IPS-20b (cell line): ENCODE results near the gene KLHL25.
"Not testable (repeated sequence)": the region's sequence is repeated elsewhere in the genome, so short reads cannot be mapped to it uniquely, and the experiment has no call there.

Experiments used
- H3K27ac ChIP-seq: one replicate; pipeline ENCODE4 v1.5.1; 2013; ENCODE audit warnings: low read length
- H3K27me3 ChIP-seq: 2 replicates; pipeline ENCODE4 v1.6.1; 2013; ENCODE audit warnings: mild to moderate bottlenecking, low read length, inconsistent platforms; ENCODE audit not compliant: insufficient read depth
- H3K36me3 ChIP-seq: 2 replicates; pipeline ENCODE4 v1.6.1; 2013; ENCODE audit warnings: low read depth, mild to moderate bottlenecking, inconsistent platforms, low read length, moderate library complexity; ENCODE audit not compliant: insufficient read depth
- H3K4me1 ChIP-seq: 2 replicates; pipeline ENCODE4 v1.6.1; 2013; ENCODE audit warnings: mild to moderate bottlenecking, control low read depth, inconsistent platforms, low read length, moderate library complexity; ENCODE audit not compliant: insufficient read depth
- H3K4me3 ChIP-seq: 2 replicates; pipeline ENCODE4 v1.5.1; 2013; ENCODE audit warnings: mild to moderate bottlenecking, low read length, inconsistent platforms
- H3K9ac ChIP-seq: 2 replicates; pipeline ENCODE4 v1.6.1; 2013; ENCODE audit warnings: low read depth, mild to moderate bottlenecking, inconsistent platforms, low read length, moderate library complexity
- H3K9me3 ChIP-seq: 2 replicates; pipeline ENCODE4 v1.6.1; 2013; ENCODE audit warnings: mild to moderate bottlenecking, low read depth, low read length, inconsistent platforms; ENCODE audit not compliant: insufficient read depth

KLHL25 gene, protein sequence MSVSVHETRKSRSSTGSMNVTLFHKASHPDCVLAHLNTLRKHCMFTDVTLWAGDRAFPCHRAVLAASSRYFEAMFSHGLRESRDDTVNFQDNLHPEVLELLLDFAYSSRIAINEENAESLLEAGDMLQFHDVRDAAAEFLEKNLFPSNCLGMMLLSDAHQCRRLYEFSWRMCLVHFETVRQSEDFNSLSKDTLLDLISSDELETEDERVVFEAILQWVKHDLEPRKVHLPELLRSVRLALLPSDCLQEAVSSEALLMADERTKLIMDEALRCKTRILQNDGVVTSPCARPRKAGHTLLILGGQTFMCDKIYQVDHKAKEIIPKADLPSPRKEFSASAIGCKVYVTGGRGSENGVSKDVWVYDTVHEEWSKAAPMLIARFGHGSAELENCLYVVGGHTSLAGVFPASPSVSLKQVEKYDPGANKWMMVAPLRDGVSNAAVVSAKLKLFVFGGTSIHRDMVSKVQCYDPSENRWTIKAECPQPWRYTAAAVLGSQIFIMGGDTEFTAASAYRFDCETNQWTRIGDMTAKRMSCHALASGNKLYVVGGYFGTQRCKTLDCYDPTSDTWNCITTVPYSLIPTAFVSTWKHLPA

DNA sequence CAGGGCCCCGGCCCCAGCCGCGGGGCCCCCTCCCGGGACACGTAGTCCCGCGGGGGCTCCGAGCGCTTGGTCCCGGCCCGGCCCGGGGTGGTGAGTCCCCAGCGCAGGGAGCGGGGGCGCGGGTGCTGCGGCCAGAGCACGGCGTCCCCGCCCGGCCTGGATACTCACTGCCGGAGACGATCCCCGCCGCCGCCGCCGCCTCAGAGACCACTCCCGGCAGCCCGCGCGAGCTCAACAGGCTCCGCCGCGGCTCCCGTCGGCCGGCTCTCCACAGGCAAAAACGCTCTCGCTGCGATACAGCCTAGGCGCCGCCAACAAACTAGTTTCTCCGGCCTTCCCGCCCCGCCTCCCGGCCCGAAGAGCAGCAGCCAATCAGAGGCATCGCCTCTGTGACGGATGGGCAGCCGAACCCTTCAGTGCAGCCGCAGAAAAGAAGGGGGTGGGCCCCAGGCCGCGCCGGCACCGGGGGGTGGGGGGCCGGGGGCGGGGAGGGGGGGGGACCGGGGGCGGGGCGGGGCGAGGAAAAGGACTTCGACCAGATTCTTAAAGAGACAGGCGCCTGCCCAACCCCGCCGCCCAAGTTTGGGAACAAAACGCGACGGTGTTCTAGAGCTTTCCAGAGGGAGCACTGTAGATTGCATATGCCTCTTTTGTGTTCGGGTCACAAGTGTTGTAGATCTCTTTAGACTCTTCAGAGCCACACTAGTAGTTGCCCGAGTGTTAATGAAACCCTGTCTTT is at the start of gene KLHL25:
TSS of gene KLHL25 (minus strand) at position 328 of the 739 bp plus-strand sequence. CDS start 25,115 bp downstream, outside the sequence.
- peaks cover 13% of the 10 kb centered on the region for H3K27me3 ChIP-seq
- no peaks in the 10 kb centered on the region for H3K36me3 ChIP-seq
- no peaks in the 10 kb centered on the region for H3K9me3 ChIP-seq
- peak within 1 kb of the TSS; percentile 39 for H3K27ac ChIP-seq
- H3K4me1 ChIP-seq, result peaks cover 16% of the 10 kb centered on the region; the same call in 1 of the 2 replicates
- peak within 1 kb of the TSS; percentile 96 for H3K4me3 ChIP-seq
- H3K9ac ChIP-seq, result peak within 1 kb of the TSS; percentile 85; the same call in 1 of the 2 replicates

DNA sequence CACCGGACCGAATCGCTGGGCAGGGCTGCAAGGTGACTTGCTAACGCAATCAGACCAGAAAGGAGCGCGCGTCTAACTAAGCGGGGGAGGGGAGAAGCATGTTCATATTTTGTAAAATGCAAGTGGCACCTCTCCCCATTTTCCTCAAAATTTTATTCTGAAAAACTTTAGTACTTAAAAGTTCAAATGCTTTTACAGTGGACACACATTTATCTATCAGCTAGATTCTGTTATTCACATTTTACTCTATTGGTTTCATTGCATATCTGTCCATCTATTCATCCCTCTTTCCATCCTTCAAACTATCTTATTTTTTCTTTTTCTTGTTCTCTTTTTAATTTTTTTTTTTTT is 46.1 kb upstream of the KLHL25 start:
- Histone ChIP-seq H3K4me1 (peaks cover 4% of the 10 kb centered on the region; the same call in 1 of the 2 replicates), H3K9me3 (no peaks in the 10 kb centered on the region), H3K4me3 (no peak overlapping the region), H3K36me3 (no peaks in the 10 kb centered on the region), H3K27me3 (peaks cover 15% of the 10 kb centered on the region), H3K9ac (no peak overlapping the region), H3K27ac (no peak overlapping the region)

DNA sequence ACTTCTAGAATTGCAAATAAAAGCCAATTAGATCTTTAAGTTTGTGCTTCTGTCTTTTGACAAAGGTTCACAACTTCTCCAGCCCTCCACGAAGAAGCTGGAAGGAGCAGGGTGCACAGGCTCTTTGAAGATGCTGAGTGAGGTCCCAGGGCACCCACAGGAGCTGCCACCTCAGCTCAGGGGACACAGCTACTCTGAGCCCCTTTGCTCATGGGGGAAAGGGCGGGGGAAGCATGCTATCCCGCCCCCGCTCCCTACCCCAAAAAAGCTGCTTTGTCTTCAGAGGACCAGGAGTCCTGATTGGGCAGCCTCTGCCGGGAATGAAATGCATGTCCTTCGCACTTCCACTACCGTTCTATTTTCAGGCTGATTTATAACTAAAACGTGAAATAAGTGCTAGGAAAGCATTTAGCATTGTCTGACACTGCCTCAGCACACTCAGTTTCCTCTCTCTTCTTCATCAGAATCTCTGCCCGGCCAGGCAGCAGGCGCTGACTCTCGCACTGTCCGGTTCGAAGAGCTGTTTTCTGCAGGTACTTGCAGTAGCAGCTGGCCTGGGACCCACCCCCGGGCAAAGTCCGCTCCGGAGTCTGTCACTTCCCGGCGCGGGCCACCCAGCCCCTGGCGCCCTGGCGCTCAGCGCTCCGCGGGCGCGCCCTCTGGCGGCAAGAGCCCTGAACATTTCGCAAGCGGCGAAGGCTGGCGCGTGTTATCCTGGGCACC is 45.5 kb upstream of the KLHL25 start:
- Histone ChIP-seq H3K4me3 (peak overlapping the region; percentile 69), H3K4me1 (peaks cover 4% of the 10 kb centered on the region; the same call in 1 of the 2 replicates), H3K9me3 (no peaks in the 10 kb centered on the region), H3K9ac (no peak overlapping the region; the same call in 1 of the 2 replicates), H3K36me3 (no peaks in the 10 kb centered on the region), H3K27ac (no peak overlapping the region), H3K27me3 (peaks cover 15% of the 10 kb centered on the region)

DNA sequence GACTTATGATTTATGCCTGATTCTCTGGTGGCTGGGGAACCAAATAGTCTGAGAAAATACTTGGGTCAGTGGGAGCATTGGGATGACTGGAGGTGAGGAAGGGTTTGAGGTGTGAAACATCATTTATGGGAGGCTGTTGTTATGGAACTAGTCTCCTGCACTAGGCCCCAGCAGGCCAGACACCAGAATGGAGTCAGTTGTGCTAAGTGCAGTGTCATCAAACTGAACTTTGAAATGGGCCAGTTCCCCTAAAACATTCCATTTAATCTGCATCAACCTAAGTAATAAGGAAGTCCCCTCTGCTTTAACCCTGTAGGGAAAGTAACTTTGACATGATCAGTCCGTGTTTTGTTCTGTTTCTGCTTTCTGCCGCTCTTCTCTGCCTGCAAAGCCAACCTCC is 44.9 kb upstream of the KLHL25 start:
- Histone ChIP-seq H3K9me3 (no peaks in the 10 kb centered on the region), H3K27ac (no peak overlapping the region), H3K4me1 (peaks cover 4% of the 10 kb centered on the region; the same call in 1 of the 2 replicates), H3K9ac (no peak overlapping the region), H3K36me3 (no peaks in the 10 kb centered on the region), H3K4me3 (no peak overlapping the region), H3K27me3 (peaks cover 15% of the 10 kb centered on the region)

DNA sequence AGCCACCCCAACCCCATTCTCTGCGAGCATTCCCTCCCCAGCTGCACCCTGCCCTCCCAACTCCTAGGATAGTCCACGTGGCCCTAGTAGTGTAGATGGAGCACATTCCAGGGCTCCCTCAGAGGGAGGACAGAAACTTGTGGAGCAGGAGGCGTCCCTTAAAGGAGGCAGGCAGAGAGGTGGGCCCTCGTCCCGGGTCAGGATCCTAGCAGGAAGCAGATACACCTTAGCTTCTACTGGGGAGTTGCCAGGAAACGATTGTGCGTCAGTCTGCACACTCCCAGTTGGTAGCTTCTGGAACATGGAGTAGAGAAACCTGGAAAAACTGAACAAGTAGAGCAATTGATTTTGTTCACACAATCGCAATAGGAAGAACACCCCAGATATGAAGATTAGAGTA is 43.9 kb upstream of the KLHL25 start:
- Histone ChIP-seq H3K9ac (no peak overlapping the region), H3K36me3 (no peaks in the 10 kb centered on the region), H3K4me3 (no peak overlapping the region), H3K4me1 (peaks cover 4% of the 10 kb centered on the region; the same call in 1 of the 2 replicates), H3K27ac (no peak overlapping the region), H3K27me3 (peaks cover 15% of the 10 kb centered on the region), H3K9me3 (no peaks in the 10 kb centered on the region)

DNA sequence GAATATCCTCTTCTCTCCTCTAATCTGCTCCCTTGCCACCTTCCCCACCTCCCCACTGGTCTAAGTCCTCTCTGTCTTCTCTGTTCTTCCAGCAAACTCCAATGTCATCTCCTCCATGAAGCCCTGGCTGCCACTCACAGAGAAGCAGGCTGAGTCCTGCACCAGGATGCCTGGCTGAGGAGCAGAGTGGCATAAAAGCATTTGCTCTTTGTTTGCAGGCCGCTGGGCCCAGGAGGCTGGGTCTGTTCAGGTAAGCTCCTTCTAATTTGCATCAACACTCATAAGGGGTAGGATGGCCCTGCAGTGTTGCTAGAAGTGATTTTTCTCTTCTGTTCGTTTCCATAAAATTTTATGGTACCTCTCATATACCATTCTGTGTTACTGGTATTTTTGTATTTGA is 43.2 kb upstream of the KLHL25 start:
- Histone ChIP-seq H3K9me3 (no peaks in the 10 kb centered on the region), H3K4me3 (no peak overlapping the region), H3K27ac (no peak overlapping the region), H3K27me3 (peaks cover 15% of the 10 kb centered on the region), H3K9ac (no peak overlapping the region), H3K36me3 (no peaks in the 10 kb centered on the region), H3K4me1 (peaks cover 4% of the 10 kb centered on the region; the same call in 1 of the 2 replicates)

DNA sequence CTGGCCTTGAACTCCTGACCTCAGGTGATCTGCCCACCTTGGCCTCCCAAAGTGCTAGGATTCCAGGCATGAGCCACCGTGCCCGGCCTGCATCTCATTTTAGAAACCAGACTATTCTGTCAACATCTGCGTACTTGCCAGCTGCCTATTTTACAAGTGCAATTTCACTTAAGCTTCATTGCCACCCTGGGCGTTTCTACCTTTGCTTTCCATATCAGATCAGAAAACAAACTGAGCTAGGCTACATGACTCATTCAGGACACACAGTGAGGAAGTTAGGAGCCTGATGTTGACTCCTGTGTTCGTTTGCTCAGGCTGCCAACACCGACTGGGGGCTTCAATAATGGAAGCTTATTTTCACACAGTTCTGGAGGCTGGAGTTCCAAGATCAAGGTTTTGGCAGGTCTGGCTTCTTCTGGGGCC is 42.3 kb upstream of the KLHL25 start:
- H3K4me3 ChIP-seq, result no peak overlapping the region

DNA sequence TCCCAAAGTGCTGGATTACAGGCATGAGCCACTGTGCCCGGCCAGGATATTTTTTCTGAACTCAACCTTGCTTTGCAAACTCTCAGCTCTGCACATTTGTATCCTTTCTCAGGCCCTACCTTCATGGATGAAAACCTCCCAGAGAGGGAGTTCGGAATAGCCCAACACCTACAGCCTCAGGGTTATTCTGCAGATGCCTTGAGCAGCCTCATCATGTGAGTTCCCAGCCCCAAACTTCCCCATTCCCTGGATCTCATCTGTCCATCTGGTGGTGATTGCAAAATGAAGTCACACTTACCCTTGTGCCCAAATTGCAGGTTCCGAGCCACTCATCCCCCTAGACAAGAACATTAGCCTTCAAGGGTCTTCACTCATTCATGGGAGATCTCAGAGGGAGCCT is 39.9 kb upstream of the KLHL25 start:
- Histone ChIP-seq H3K36me3 (no peaks in the 10 kb centered on the region), H3K4me3 (no peak overlapping the region), H3K9me3 (no peaks in the 10 kb centered on the region), H3K27me3 (peaks cover 7% of the 10 kb centered on the region), H3K4me1 (no peaks in the 10 kb centered on the region), H3K27ac (no peak overlapping the region), H3K9ac (no peak overlapping the region)

More for the DNA sequence above, 42.3 kb upstream of the KLHL25 start:
- H3K36me3 ChIP-seq, result no peaks in the 10 kb centered on the region
- peaks cover 4% of the 10 kb centered on the region; the same call in 1 of the 2 replicates for H3K4me1 ChIP-seq
- no peak overlapping the region for H3K27ac ChIP-seq
- H3K27me3 ChIP-seq, result peaks cover 15% of the 10 kb centered on the region
- no peaks in the 10 kb centered on the region for H3K9me3 ChIP-seq
- no peak overlapping the region for H3K9ac ChIP-seq

DNA sequence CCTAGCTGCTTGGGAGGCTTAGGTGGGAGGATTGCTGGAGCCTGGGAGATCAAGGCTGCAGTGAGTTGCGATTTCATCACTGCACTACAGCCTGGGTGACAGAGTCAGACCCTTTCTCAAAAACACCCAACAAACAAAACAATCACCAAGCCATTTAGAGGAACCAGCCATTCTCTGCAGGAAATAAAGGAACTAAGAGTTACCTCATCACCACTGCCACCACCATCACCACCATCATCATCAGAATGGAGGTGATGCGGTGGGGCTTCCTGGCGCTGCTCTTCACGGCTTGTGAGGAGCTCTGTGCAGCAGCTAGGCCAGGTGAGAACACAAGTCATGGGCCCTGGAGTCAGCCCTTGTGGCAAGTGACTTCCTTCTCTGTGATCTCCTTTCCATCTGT is 37.7 kb upstream of the KLHL25 start:
- no peaks in the 10 kb centered on the region for H3K9me3 ChIP-seq
- no peak overlapping the region for H3K9ac ChIP-seq
- no peak overlapping the region for H3K4me3 ChIP-seq
- no peak overlapping the region for H3K27ac ChIP-seq
- H3K27me3 ChIP-seq, result no peaks in the 10 kb centered on the region
- H3K36me3 ChIP-seq, result no peaks in the 10 kb centered on the region
- no peaks in the 10 kb centered on the region for H3K4me1 ChIP-seq

DNA sequence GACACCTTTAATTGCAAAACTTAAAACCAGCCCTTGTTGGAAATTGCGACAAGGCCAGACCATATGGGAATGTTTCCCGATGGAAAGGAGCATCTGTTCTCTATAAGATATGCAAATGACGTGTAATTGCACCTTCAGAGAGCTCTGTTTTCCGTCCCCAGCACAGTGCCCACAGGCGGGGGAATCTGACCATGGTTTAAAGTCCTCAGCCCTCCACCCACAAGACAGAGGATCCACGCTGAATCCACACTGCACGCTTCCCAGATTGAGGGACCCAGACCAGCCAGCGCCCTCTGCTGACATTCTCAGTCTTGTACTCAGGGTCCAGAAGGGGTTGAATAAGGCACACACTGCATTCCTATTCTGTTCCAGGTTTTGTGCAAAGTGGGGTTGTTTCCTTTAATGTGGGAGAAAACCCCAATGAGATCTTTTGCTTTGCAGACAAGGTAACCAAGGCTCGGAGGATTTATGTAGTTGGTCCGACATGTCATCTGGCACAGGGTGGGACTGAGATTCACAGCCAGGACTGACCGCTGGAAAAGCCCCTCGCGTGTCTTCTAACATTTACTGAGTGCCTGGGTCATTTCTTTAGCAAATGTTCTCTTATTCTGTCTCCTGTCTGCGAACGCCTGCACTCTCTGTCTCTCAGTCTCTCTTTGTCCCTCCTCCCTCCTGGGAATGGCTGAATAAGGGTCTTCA is 36.8 kb upstream of the KLHL25 start:
- no peak overlapping the region for H3K4me3 ChIP-seq
- no peaks in the 10 kb centered on the region for H3K27me3 ChIP-seq
- H3K9me3 ChIP-seq, result no peaks in the 10 kb centered on the region
- H3K36me3 ChIP-seq, result no peaks in the 10 kb centered on the region
- H3K27ac ChIP-seq, result no peak overlapping the region
- H3K4me1 ChIP-seq, result no peaks in the 10 kb centered on the region
- H3K9ac ChIP-seq, result no peak overlapping the region

DNA sequence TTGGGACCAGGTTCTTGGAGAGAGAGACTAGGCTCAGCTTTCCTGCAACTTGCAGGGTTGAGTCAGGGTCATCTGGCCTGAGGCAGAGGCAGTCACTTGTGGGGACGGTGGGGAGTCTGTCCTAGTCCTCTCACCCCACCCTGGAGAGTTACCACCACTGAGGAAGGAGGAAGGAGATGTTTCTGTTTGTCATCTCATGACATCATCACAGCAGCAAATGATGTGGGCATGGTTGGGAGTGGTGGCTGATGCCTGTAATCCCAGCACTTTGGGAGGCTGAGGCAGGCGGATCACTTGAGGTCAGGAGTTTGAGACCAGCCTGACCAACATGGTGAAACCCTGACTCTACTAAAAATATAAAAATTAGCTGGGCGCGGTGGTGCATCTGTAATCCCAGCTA is 35.0 kb upstream of the KLHL25 start:
- not testable (repeated sequence) for H3K27ac ChIP-seq, H3K9me3 ChIP-seq, H3K9ac ChIP-seq, H3K4me1 ChIP-seq, H3K27me3 ChIP-seq, H3K4me3 ChIP-seq, H3K36me3 ChIP-seq
